ENCODE measurements around the gene GPR135. TPM values are rescaled to one million over a fixed set of nuclear protein-coding genes. Genes with fewer than 3 reads are reported as not detected.
A peak's percentile ranks its signal among the peaks of the same experiment; 100 is the strongest.

The GPR135 gene
- total RNA-seq = 1 to 10 TPM in 1 of 2 experiments, under 1 TPM in 1; 0.95 to 1.0 TPM

GRCh38 chr14:59465316-59466135 lies at the start of gene GPR135:
Gene GPR135, minus strand, starts transcription at chr14:59465380. Its CDS starts 154 bp downstream, at chr14:59465226.
- Mint-ChIP-seq H3K27me3 (peaks cover 1% of the 10 kb centered on the region), H3K4me1 (peaks cover 12% of the 10 kb centered on the region), H3K4me3 (peak within 1 kb of the TSS; percentile 79), H3K9me3 (no peaks in the 10 kb centered on the region), H3K27ac (no peak within 1 kb of the TSS), H3K36me3 (ENCODE audit: low read depth) (no peaks in the 10 kb centered on the region)
- no peak for DNase-seq
- ChIA-PET POLR2A (interaction anchor here (0.6 to 2.2 kb wide), 5 partner anchors 9 to 18 kb away, joined by 3 to 15 read pairs (median 4); partner anchors contain the start of genes JKAMP and L3HYPDH), CTCF (interaction anchor here (0.6 to 2.6 kb wide), 4 partner anchors 19 to 1992 kb away, joined by 3 to 7 read pairs (median 3); partner anchors contain the start of genes CCDC175, JKAMP and L3HYPDH)

- H3K4me1 Mint-ChIP-seq = no peaks in the 10 kb centered on the region
- H3K27me3 Mint-ChIP-seq = peaks cover 13% of the 10 kb centered on the region
- ChIA-PET POLR2A (no interaction called here), CTCF (interaction anchor here (0.6 to 1.6 kb wide), 3 partner anchors 14 to 755 kb away, joined by 3 to 4 read pairs (median 3); no protein-coding TSS in a partner anchor)
- no peak for DNase-seq
- no peaks in the 10 kb centered on the region for H3K36me3 Mint-ChIP-seq (ENCODE audit: low read depth)
- H3K9me3 Mint-ChIP-seq = no peaks in the 10 kb centered on the region
- no peak overlapping the region for H3K27ac Mint-ChIP-seq
- H3K4me3 Mint-ChIP-seq = no peak overlapping the region
Observed at GRCh38 chr14:59511916-59512575, 46.9 kb upstream of the GPR135 start.

- H3K27me3 Mint-ChIP-seq = peaks cover 9% of the 10 kb centered on the region
- no peak overlapping the region for H3K27ac Mint-ChIP-seq
- ChIA-PET POLR2A (no interaction called here), CTCF (no interaction called here)
- H3K4me1 Mint-ChIP-seq = no peaks in the 10 kb centered on the region
- no peak overlapping the region for H3K4me3 Mint-ChIP-seq
- DNase-seq = no peak
- H3K9me3 Mint-ChIP-seq = no peaks in the 10 kb centered on the region
- no peaks in the 10 kb centered on the region for H3K36me3 Mint-ChIP-seq (ENCODE audit: low read depth)
Observed at GRCh38 chr14:59510966-59511365, 45.8 kb upstream of the GPR135 start.

- CTCF ChIA-PET = interaction anchor here (1.5 kb wide), 1 partner anchor 380 kb away, joined by 3 read pairs; no protein-coding TSS in a partner anchor
- POLR2A ChIA-PET = no interaction called here
- Mint-ChIP-seq H3K4me1 (no peaks in the 10 kb centered on the region), H3K27me3 (peaks cover 5% of the 10 kb centered on the region), H3K36me3 (ENCODE audit: low read depth) (no peaks in the 10 kb centered on the region), H3K9me3 (no peaks in the 10 kb centered on the region), H3K4me3 (no peak overlapping the region), H3K27ac (no peak overlapping the region)
- DNase-seq = no peak
Observed at GRCh38 chr14:59510001-59510400, 44.8 kb upstream of the GPR135 start.

GRCh38 chr14:59509101-59509500 lies 43.9 kb upstream of the GPR135 start:
- H3K27me3 Mint-ChIP-seq = peaks cover 5% of the 10 kb centered on the region
- CTCF ChIA-PET = interaction anchor here (1.5 kb wide), 1 partner anchor 379 kb away, joined by 3 read pairs; no protein-coding TSS in a partner anchor
- no peak for DNase-seq
- H3K9me3 Mint-ChIP-seq = no peaks in the 10 kb centered on the region
- no peaks in the 10 kb centered on the region for H3K36me3 Mint-ChIP-seq (ENCODE audit: low read depth)
- H3K27ac Mint-ChIP-seq = no peak overlapping the region
- POLR2A ChIA-PET = no interaction called here
- peaks cover 7% of the 10 kb centered on the region for H3K4me1 Mint-ChIP-seq
- no peak overlapping the region for H3K4me3 Mint-ChIP-seq

- no peak overlapping the region for H3K27ac Mint-ChIP-seq
- H3K27me3 Mint-ChIP-seq = peaks cover 5% of the 10 kb centered on the region
- POLR2A ChIA-PET = interaction anchor here (0.6 kb wide), 1 partner anchor 23 kb away, joined by 3 read pairs; the partner anchor contains the start of genes JKAMP and L3HYPDH
- peaks cover 7% of the 10 kb centered on the region for H3K4me1 Mint-ChIP-seq
- CTCF ChIA-PET = interaction anchor here (0.9 to 1.8 kb wide), 5 partner anchors 11 to 457 kb away, joined by 3 to 17 read pairs (median 3); partner anchors contain the start of genes CCDC175, JKAMP and L3HYPDH
- H3K9me3 Mint-ChIP-seq = no peaks in the 10 kb centered on the region
- no peak overlapping the region for H3K4me3 Mint-ChIP-seq
- DNase-seq = no peak
- H3K36me3 Mint-ChIP-seq (ENCODE audit: low read depth) = no peaks in the 10 kb centered on the region
Observed at GRCh38 chr14:59507752-59508103, 42.5 kb upstream of the GPR135 start.

- POLR2A ChIA-PET = interaction anchor here (0.6 kb wide), 1 partner anchor 23 kb away, joined by 3 read pairs; the partner anchor contains the start of genes JKAMP and L3HYPDH
- CTCF ChIA-PET = interaction anchor here (0.9 to 1.8 kb wide), 6 partner anchors 10 to 458 kb away, joined by 3 to 17 read pairs (median 4); partner anchors contain the start of genes CCDC175, JKAMP and L3HYPDH
- H3K9me3 Mint-ChIP-seq = no peaks in the 10 kb centered on the region
Observed at GRCh38 chr14:59507063-59507751, 42.0 kb upstream of the GPR135 start.

GRCh38 chr14:59503256-59503655 lies 38.1 kb upstream of the GPR135 start:
- H3K4me3 Mint-ChIP-seq = no peak overlapping the region
- ChIA-PET CTCF (no interaction called here), POLR2A (no interaction called here)
- DNase-seq = no peak
- no peak overlapping the region for H3K27ac Mint-ChIP-seq
- peaks cover 7% of the 10 kb centered on the region for H3K4me1 Mint-ChIP-seq
- H3K27me3 Mint-ChIP-seq = no peaks in the 10 kb centered on the region
- H3K36me3 Mint-ChIP-seq (ENCODE audit: low read depth) = peaks cover 14% of the 10 kb centered on the region
- H3K9me3 Mint-ChIP-seq = no peaks in the 10 kb centered on the region

More at GRCh38 chr14:59507063-59507751, 42.0 kb upstream of the GPR135 start:
- Mint-ChIP-seq H3K27ac (no peak overlapping the region), H3K4me1 (peaks cover 7% of the 10 kb centered on the region), H3K36me3 (ENCODE audit: low read depth) (peaks cover 2% of the 10 kb centered on the region), H3K4me3 (no peak overlapping the region), H3K27me3 (peaks cover 5% of the 10 kb centered on the region)
- DNase-seq = peak; percentile 59

- H3K36me3 Mint-ChIP-seq (ENCODE audit: low read depth) = peaks cover 23% of the 10 kb centered on the region
- no peak overlapping the region for H3K4me3 Mint-ChIP-seq
- no peak for DNase-seq
- H3K4me1 Mint-ChIP-seq = peaks cover 11% of the 10 kb centered on the region
- H3K27ac Mint-ChIP-seq = no peak overlapping the region
- CTCF ChIA-PET = interaction anchor here (1.2 to 1.4 kb wide), 2 partner anchors 17 to 76 kb away, joined by 4 to 5 read pairs; partner anchors contain the start of genes CCDC175, JKAMP and L3HYPDH
- H3K27me3 Mint-ChIP-seq = no peaks in the 10 kb centered on the region
- H3K9me3 Mint-ChIP-seq = no peaks in the 10 kb centered on the region
- POLR2A ChIA-PET = no interaction called here
Observed at GRCh38 chr14:59500732-59501131, 35.6 kb upstream of the GPR135 start.

- Mint-ChIP-seq H3K27ac (no peak overlapping the region), H3K4me1 (peaks cover 32% of the 10 kb centered on the region), H3K9me3 (no peaks in the 10 kb centered on the region), H3K36me3 (ENCODE audit: low read depth) (peaks cover 70% of the 10 kb centered on the region), H3K27me3 (no peaks in the 10 kb centered on the region), H3K4me3 (no peak overlapping the region)
- ChIA-PET POLR2A (no interaction called here), CTCF (no interaction called here)
- DNase-seq = no peak
Observed at GRCh38 chr14:59492384-59492783, 27.2 kb upstream of the GPR135 start.

- Mint-ChIP-seq H3K27ac (no peak overlapping the region), H3K36me3 (ENCODE audit: low read depth) (peaks cover 64% of the 10 kb centered on the region), H3K4me3 (no peak overlapping the region), H3K9me3 (no peaks in the 10 kb centered on the region), H3K27me3 (no peaks in the 10 kb centered on the region), H3K4me1 (peaks cover 38% of the 10 kb centered on the region)
- ChIA-PET CTCF (no interaction called here), POLR2A (no interaction called here)
- DNase-seq = no peak
Observed at GRCh38 chr14:59490756-59491155, 25.6 kb upstream of the GPR135 start.

GRCh38 chr14:59484639-59485175 lies 19.5 kb upstream of the GPR135 start:
- H3K9me3 Mint-ChIP-seq = no peaks in the 10 kb centered on the region
- H3K27me3 Mint-ChIP-seq = no peaks in the 10 kb centered on the region
- DNase-seq = no peak
- peaks cover 70% of the 10 kb centered on the region for H3K4me1 Mint-ChIP-seq
- CTCF ChIA-PET = interaction anchor here (0.9 to 1.7 kb wide), 7 partner anchors 8 to 91 kb away, joined by 3 to 9 read pairs (median 5); no protein-coding TSS in a partner anchor
- peaks cover 19% of the 10 kb centered on the region for H3K36me3 Mint-ChIP-seq (ENCODE audit: low read depth)
- H3K4me3 Mint-ChIP-seq = peak overlapping the region; percentile 94
- H3K27ac Mint-ChIP-seq = peak overlapping the region; percentile 88
- POLR2A ChIA-PET = interaction anchor here (0.6 to 2.6 kb wide), 12 partner anchors 10 to 1187 kb away, joined by 3 to 19 read pairs (median 6); partner anchors contain the start of genes ARID4A, DAAM1, GPR135 and PPM1A

All from activated CD4-positive, alpha-beta memory T cell treated with anti-CD3 and anti-CD28 coated beads, Interleukin-2, amount 10 ng/mL, durations not matched to agents 7 days and 5 days (primary cell).